SK-N-SH (cell line): Measurements from ENCODE around the gene UBE2I.

Source experiments
- CTCF ChIP-seq: fragments of 200-600 bp; sonication (generic); IDR thresholded peaks from 2 replicates; pipeline ENCODE4 v1.6.1; 2017; ENCODE audit warnings: antibody characterized with exemption, mild to moderate bottlenecking, moderate library complexity
- POLR2AphosphoS5 ChIP-seq: IDR thresholded peaks from 2 replicates; pipeline ENCODE4 v1.6.1; 2012; ENCODE audit warnings: low read depth, low read length

- TF ChIP-seq CTCF (peak; percentile 67), POLR2AphosphoS5 (no peak)
Observed at GRCh38 chr16:1363501-1364041, 54.1 kb downstream of the UBE2I start.
